22Rv1 (cell line): ENCODE measurements around the gene RAB13.
A peak's percentile ranks its signal among the peaks of the same experiment; 100 is the strongest.

ENCODE experiments used
- H3K27ac ChIP-seq: fragments of 450-650 bp; 2 replicates; pipeline ENCODE4 v1.5.1; 2017
- CTCF ChIP-seq: fragments of 450-650 bp; IDR thresholded peaks from 2 replicates; pipeline ENCODE4 v1.5.1; 2017; ENCODE audit warnings: mild to moderate bottlenecking
- ZFX ChIP-seq: fragments of 450-650 bp; IDR thresholded peaks from 2 replicates; pipeline ENCODE4 v1.6.1; 2017; ENCODE audit warnings: antibody characterized with exemption, borderline replicate concordance

The RAB13 gene

GRCh38 chr1:153973525-153973924, 12.6 kb downstream of the RAB13 start:
- peak overlapping the region; percentile 100 for H3K27ac ChIP-seq
- TF ChIP-seq ZFX (no peak), CTCF (no peak)

- no peak for TF ChIP-seq ZFX
- no peak for TF ChIP-seq CTCF
- peak overlapping the region; percentile 100 for H3K27ac ChIP-seq
Measured at GRCh38 chr1:153973071-153973470, 13.1 kb downstream of the RAB13 start.

GRCh38 chr1:153970346-153970745, 15.8 kb downstream of the RAB13 start:
- no peak for TF ChIP-seq CTCF
- no peak for TF ChIP-seq ZFX
- peak overlapping the region; percentile 100 for H3K27ac ChIP-seq

- TF ChIP-seq ZFX (no peak), CTCF (no peak)
- H3K27ac ChIP-seq: peak overlapping the region; percentile 100
Measured at GRCh38 chr1:153968972-153969371, 17.2 kb downstream of the RAB13 start.

- TF ChIP-seq ZFX: no peak
- no peak for TF ChIP-seq CTCF
- peak overlapping the region; percentile 100 for H3K27ac ChIP-seq
Measured at GRCh38 chr1:153968408-153968807, 17.7 kb downstream of the RAB13 start.

GRCh38 chr1:153968000-153968363, 18.2 kb downstream of the RAB13 start:
- TF ChIP-seq ZFX (no peak), CTCF (peak; percentile 21; the same call in 1 of the 2 replicates)
- H3K27ac ChIP-seq: peak overlapping the region; percentile 100

GRCh38 chr1:153967107-153967999, 18.8 kb downstream of the RAB13 start, which contains the start of gene CREB3L4:
Gene CREB3L4 (plus strand): TSS chr1:153967902. CDS start chr1:153968526, 624 bp downstream.
- H3K27ac ChIP-seq: peak within 1 kb of the TSS; percentile 100
- TF ChIP-seq ZFX: no peak
- TF ChIP-seq CTCF: peak; percentile 75
